ENCODE measurements around the gene SERPINA1. TPM values are rescaled to one million over a fixed set of nuclear protein-coding genes. Genes with fewer than 3 reads are reported as not detected.

The SERPINA1 gene
- total and polyA plus RNA-seq, 2 experiments from 2014 or later: 0.69 to 2.6 TPM

- peaks cover 6% of the 10 kb centered on the region for H3K27me3 ChIP-seq
- no peaks in the 10 kb centered on the region for H3K9me3 ChIP-seq (ENCODE audit: low read depth)
- no peak for TF ChIP-seq CTCF (IDR thresholded peaks at IDR 0.05; ENCODE audit: low read depth, low read length)
- H3K27ac ChIP-seq: no peak overlapping the region
- no peaks in the 10 kb centered on the region for H3K4me1 ChIP-seq (ENCODE audit: low read depth)
- H3K4me3 ChIP-seq: no peak overlapping the region
- no peak for DNase-seq (ENCODE audit: low read depth in 1 of 2, low spot score in 1 of 2)
- H3K36me3 ChIP-seq: no peaks in the 10 kb centered on the region
These were observed 45.0 kb downstream of the SERPINA1 start for GRCh38 chr14:94343238-94344005.

DNA sequence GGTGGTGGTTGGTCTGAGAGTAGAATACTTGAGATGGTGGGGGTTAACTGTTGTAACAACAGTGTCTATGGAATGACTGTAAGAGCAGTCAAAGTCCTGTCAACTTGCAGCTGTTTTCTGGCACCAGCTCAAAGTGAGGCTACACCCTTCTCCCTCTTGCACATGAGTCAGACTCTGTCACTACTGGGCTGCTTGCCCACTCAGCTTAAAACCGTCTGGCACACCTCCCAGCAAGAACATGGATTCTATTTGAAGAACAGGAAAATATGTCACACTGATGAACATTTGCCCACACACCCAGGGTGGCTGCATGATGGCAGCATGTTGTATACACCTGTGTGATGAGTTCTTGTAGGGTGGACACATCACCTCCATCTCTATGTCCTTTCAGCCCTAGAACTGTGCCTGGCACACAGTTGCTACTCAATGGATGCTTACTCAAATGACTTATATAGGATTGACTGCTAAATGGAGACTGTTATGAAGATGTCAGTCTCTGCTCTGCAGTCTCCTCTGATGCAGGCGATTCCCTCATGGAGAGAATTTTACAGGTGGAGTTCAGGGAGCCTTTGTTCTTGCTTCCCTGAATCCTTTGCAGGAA lies 46.0 kb downstream of the SERPINA1 start:
- Histone ChIP-seq H3K36me3 (no peaks in the 10 kb centered on the region), H3K9me3 (ENCODE audit: low read depth) (no peaks in the 10 kb centered on the region), H3K4me3 (no peak overlapping the region), H3K27ac (no peak overlapping the region), H3K4me1 (ENCODE audit: low read depth) (no peaks in the 10 kb centered on the region), H3K27me3 (peaks cover 6% of the 10 kb centered on the region)
- DNase-seq (ENCODE audit: low read depth in 1 of 2, low spot score in 1 of 2): peak in 1 of 2 donors; percentile 100
- no peak for TF ChIP-seq CTCF (IDR thresholded peaks at IDR 0.05; ENCODE audit: low read depth, low read length)

DNA sequence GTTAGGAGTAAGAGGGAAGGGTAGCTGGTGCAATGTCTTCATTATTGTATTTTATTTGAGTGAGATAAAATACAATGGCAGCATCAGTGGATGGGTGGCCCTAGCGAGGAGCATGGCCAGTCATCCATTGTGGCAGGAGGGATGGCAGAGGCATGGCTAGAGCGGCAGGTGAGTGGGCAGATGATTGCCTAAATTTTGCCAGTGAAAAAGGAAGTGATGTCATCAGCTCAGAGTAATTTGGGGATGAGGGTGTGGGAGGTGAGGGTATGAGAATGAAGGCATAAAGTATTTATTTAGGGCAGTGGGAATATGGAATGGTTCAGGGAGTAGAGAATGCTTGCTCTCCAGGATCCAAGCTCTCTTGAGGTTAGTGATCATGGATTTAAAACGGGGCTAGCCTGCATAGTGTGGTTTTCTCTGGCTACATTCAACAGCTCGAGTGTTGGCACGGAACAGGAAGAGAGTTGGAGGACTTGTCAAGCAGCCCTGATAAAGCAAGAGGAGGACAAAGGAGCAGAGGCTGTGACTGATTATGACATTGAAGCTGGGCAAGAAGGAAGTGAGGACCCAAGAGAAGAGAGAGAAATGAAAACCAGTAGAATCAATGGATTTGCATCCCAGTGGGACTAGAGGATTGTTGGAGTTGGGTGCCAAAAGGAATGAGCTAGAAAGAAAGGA lies 46.6 kb downstream of the SERPINA1 start:
- H3K27ac ChIP-seq: no peak overlapping the region
- no peak for TF ChIP-seq CTCF (IDR thresholded peaks at IDR 0.05; ENCODE audit: low read depth, low read length)

DNA sequence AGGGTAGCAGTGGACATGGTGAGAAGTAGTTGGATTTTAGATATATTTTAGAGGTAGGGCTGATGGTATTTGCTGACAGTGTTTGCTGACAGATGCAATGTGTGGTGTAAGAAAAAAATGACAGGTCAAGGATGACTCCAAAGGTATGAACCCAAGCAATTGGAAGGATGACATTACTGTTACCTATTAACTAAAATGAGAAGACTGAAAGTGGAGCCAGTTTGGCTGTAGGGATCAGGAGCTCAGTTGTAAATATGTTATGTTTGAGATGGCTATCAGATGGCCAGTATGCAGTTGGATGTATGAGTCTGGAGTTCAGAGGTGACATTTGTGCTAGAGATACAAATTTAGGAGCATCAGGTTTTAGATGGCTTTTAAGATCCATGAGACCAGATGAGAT lies 47.9 kb downstream of the SERPINA1 start:
- Histone ChIP-seq H3K4me3 (no peak overlapping the region), H3K36me3 (no peaks in the 10 kb centered on the region), H3K27ac (no peak overlapping the region), H3K4me1 (ENCODE audit: low read depth) (no peaks in the 10 kb centered on the region), H3K27me3 (peaks cover 6% of the 10 kb centered on the region), H3K9me3 (ENCODE audit: low read depth) (no peaks in the 10 kb centered on the region)
- no peak for DNase-seq (ENCODE audit: low read depth in 1 of 2, low spot score in 1 of 2)
- no peak for TF ChIP-seq CTCF (IDR thresholded peaks at IDR 0.05; ENCODE audit: low read depth, low read length)

More for the DNA sequence above, 46.6 kb downstream of the SERPINA1 start:
- H3K4me1 ChIP-seq (ENCODE audit: low read depth): no peaks in the 10 kb centered on the region
- no peak overlapping the region for H3K4me3 ChIP-seq
- no peaks in the 10 kb centered on the region for H3K36me3 ChIP-seq
- H3K9me3 ChIP-seq (ENCODE audit: low read depth): no peaks in the 10 kb centered on the region
- H3K27me3 ChIP-seq: peaks cover 6% of the 10 kb centered on the region
- no peak for DNase-seq (ENCODE audit: low read depth in 1 of 2, low spot score in 1 of 2)

- no peaks in the 10 kb centered on the region for H3K4me1 ChIP-seq (ENCODE audit: low read depth)
- H3K36me3 ChIP-seq: no peaks in the 10 kb centered on the region
- TF ChIP-seq CTCF (IDR thresholded peaks at IDR 0.05; ENCODE audit: low read depth, low read length): no peak
- DNase-seq (ENCODE audit: low read depth in 1 of 2, low spot score in 1 of 2): no peak
- H3K27me3 ChIP-seq: peaks cover 6% of the 10 kb centered on the region
- no peak overlapping the region for H3K27ac ChIP-seq
- H3K9me3 ChIP-seq (ENCODE audit: low read depth): no peaks in the 10 kb centered on the region
- no peak overlapping the region for H3K4me3 ChIP-seq
These were observed 50.4 kb downstream of the SERPINA1 start for GRCh38 chr14:94338023-94338422.
